ENCODE data around the gene NMT2.

The NMT2 gene

DNA sequence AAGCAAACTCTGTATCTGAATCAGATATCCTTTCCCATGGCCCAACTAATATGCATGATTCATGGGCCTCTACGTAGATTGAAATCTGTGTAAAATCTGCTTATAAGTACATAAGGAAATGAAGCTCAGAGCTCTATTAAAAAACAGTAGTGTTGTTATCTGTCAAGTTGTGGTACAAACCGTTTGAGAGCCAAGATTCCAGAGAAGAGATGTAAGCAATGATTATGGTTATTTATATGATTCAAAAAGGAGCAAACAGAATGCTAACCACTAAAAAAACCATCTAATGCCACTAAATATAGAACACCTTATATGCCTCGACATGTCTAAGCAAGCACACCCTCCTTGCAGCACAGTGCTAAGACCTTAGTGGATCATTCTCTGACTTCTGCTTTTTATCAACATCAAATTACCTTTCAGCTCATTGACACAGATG is 44.7 kb downstream of the NMT2 start:
- Histone ChIP-seq H2AFZ (ENCODE audit: low read depth, low read length) (no peak overlapping the region), H3K27ac (ENCODE audit: low read length) (no peak overlapping the region), H4K20me1 (ENCODE audit: insufficient read depth, low read length) (no peaks in the 10 kb centered on the region), H3K4me3 (ENCODE audit: low read length) (no peak overlapping the region), H3K9me3 (ENCODE audit: insufficient read depth, low read length) (no peaks in the 10 kb centered on the region), H3K79me2 (ENCODE audit: low read length) (no peaks in the 10 kb centered on the region), H3K4me1 (ENCODE audit: low read length) (peaks cover 9% of the 10 kb centered on the region; the same call in 1 of the 2 replicates), H3K27me3 (ENCODE audit: low read depth, low read length) (no peaks in the 10 kb centered on the region), H3K36me3 (replicated peaks; ENCODE audit: low read depth, low read length) (no peaks in the 10 kb centered on the region), H3K4me2 (ENCODE audit: low read length) (no peak overlapping the region), H3K9ac (ENCODE audit: low read length) (no peak overlapping the region)
- TF ChIP-seq EZH2phosphoT487 (IDR thresholded peaks at IDR 0.05; ENCODE audit: low read depth), result no peak
- TF ChIP-seq, protein P1, sequence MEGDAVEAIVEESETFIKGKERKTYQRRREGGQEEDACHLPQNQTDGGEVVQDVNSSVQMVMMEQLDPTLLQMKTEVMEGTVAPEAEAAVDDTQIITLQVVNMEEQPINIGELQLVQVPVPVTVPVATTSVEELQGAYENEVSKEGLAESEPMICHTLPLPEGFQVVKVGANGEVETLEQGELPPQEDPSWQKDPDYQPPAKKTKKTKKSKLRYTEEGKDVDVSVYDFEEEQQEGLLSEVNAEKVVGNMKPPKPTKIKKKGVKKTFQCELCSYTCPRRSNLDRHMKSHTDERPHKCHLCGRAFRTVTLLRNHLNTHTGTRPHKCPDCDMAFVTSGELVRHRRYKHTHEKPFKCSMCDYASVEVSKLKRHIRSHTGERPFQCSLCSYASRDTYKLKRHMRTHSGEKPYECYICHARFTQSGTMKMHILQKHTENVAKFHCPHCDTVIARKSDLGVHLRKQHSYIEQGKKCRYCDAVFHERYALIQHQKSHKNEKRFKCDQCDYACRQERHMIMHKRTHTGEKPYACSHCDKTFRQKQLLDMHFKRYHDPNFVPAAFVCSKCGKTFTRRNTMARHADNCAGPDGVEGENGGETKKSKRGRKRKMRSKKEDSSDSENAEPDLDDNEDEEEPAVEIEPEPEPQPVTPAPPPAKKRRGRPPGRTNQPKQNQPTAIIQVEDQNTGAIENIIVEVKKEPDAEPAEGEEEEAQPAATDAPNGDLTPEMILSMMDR (IDR thresholded peaks at IDR 0.05; ENCODE audit: low read depth, low read length), result no peak

DNA sequence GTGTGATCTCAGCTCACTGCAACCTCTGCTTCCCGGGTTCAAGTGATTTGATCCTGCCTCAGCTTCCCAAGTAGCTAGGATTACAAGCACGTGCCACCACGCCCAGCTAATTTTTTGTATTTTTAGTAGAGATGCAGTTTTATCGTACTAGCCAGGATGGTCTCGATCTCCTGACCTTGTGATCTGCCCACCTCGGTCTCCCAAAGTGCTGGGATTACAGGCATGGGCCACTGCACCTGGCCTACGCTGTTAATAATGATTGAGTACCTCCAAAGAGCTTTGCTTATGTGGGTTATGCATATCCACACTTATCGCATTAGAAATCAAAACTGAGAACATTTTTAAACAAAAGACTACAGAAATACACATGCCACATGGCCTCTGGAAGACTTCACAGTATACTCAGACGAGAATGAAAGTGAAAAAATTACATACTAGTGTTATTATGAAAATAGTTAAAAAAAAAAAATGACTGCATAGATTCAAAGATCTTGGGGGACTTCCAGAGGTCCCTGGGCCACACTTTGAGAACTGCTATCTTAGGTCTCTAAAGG is 45.9 kb downstream of the NMT2 start:
- TF ChIP-seq EZH2phosphoT487 (IDR thresholded peaks at IDR 0.05; ENCODE audit: low read depth), result no peak
- TF ChIP-seq, protein P1 (IDR thresholded peaks at IDR 0.05; ENCODE audit: low read depth, low read length), result no peak
- Histone ChIP-seq H3K27ac (ENCODE audit: low read length) (peak overlapping the region; percentile 28; the same call in 1 of the 2 replicates), H3K36me3 (replicated peaks; ENCODE audit: low read depth, low read length) (no peaks in the 10 kb centered on the region), H3K27me3 (ENCODE audit: low read depth, low read length) (no peaks in the 10 kb centered on the region), H3K4me3 (ENCODE audit: low read length) (no peak overlapping the region), H3K9me3 (ENCODE audit: insufficient read depth, low read length) (no peaks in the 10 kb centered on the region), H4K20me1 (ENCODE audit: insufficient read depth, low read length) (no peaks in the 10 kb centered on the region), H3K9ac (ENCODE audit: low read length) (no peak overlapping the region), H3K4me1 (ENCODE audit: low read length) (peaks cover 9% of the 10 kb centered on the region; the same call in 1 of the 2 replicates), H3K4me2 (ENCODE audit: low read length) (peak overlapping the region; percentile 32; the same call in 1 of the 2 replicates), H2AFZ (ENCODE audit: low read depth, low read length) (no peak overlapping the region), H3K79me2 (ENCODE audit: low read length) (no peaks in the 10 kb centered on the region)

DNA sequence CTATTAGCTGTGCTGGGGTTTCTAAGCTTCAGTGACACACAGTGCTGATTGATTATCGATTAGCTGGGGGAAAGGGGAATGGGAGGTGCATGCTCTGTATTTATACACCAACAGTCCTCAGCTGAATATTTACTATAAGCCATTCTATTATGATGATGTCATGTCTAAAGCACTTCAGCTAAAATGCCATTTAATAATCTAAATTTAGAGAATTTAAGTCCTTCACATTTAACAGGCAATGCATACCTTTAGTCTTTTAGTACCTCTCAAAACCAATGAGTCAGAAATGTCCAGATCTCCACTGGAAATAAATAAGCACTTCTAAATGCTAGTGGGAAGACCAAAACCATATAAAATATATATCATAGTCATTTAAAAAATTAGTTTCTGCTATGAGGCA is 46.8 kb downstream of the NMT2 start:
- Histone ChIP-seq H3K4me1 (ENCODE audit: low read length) (peaks cover 9% of the 10 kb centered on the region; the same call in 1 of the 2 replicates), H3K4me3 (ENCODE audit: low read length) (no peak overlapping the region), H3K9ac (ENCODE audit: low read length) (no peak overlapping the region), H3K4me2 (ENCODE audit: low read length) (no peak overlapping the region), H2AFZ (ENCODE audit: low read depth, low read length) (no peak overlapping the region), H4K20me1 (ENCODE audit: insufficient read depth, low read length) (no peaks in the 10 kb centered on the region), H3K79me2 (ENCODE audit: low read length) (no peaks in the 10 kb centered on the region), H3K27me3 (ENCODE audit: low read depth, low read length) (no peaks in the 10 kb centered on the region), H3K9me3 (ENCODE audit: insufficient read depth, low read length) (no peaks in the 10 kb centered on the region), H3K27ac (ENCODE audit: low read length) (no peak overlapping the region), H3K36me3 (replicated peaks; ENCODE audit: low read depth, low read length) (no peaks in the 10 kb centered on the region)
- no peak for TF ChIP-seq EZH2phosphoT487 (IDR thresholded peaks at IDR 0.05; ENCODE audit: low read depth)
- TF ChIP-seq, protein P1 (IDR thresholded peaks at IDR 0.05; ENCODE audit: low read depth, low read length), result no peak

DNA sequence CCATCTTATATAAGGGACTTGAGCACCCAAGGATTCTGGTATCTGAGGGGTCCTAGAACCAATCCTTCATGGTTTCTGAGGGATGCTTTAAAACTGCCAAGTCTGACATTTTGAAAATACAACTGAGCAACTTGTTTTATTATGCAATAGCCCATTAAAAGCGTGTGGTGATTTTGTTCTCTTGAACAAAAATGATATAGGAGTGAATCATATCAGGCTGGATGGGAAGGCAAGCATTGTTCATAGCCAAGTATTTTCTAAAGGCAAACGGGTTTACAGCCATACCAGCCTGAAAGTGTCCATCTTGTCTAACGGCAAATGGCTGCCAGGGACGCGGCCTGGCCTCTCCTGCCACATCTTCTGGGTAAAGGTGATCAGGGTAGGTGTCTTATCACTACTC is 48.0 kb downstream of the NMT2 start:
- H3K4me3 ChIP-seq (ENCODE audit: low read length), result no peak overlapping the region
- H3K9ac ChIP-seq (ENCODE audit: low read length), result no peak overlapping the region
- no peaks in the 10 kb centered on the region for H3K27me3 ChIP-seq (ENCODE audit: low read depth, low read length)
- H3K36me3 ChIP-seq (replicated peaks; ENCODE audit: low read depth, low read length), result no peaks in the 10 kb centered on the region
- H3K4me1 ChIP-seq (ENCODE audit: low read length), result peaks cover 9% of the 10 kb centered on the region; the same call in 1 of the 2 replicates
- H2AFZ ChIP-seq (ENCODE audit: low read depth, low read length), result no peak overlapping the region
- no peak overlapping the region for H3K27ac ChIP-seq (ENCODE audit: low read length)
- no peaks in the 10 kb centered on the region for H3K79me2 ChIP-seq (ENCODE audit: low read length)
- no peaks in the 10 kb centered on the region for H4K20me1 ChIP-seq (ENCODE audit: insufficient read depth, low read length)
- H3K4me2 ChIP-seq (ENCODE audit: low read length), result no peak overlapping the region
- H3K9me3 ChIP-seq (ENCODE audit: insufficient read depth, low read length), result no peaks in the 10 kb centered on the region
- TF ChIP-seq EZH2phosphoT487 (IDR thresholded peaks at IDR 0.05; ENCODE audit: low read depth), result no peak
